WERI-Rb-1 (cell line): ENCODE results near the gene C21orf58.

Source experiments
- DNase-seq: peaks from one replicate; pipeline ENCODE4 v3.0.0-alpha.2; 2020
- H3K27ac ChIP-seq: fragments of 250-450 bp; sonication (Bioruptor Pico); 2 replicates; pipeline ENCODE4 v1.5.1; 2020; ENCODE audit warnings: mild to moderate bottlenecking, moderate library complexity
- H3K27me3 ChIP-seq: fragments of 250-450 bp; sonication (Bioruptor Pico); 2 replicates; pipeline ENCODE4 v1.5.1; 2021; ENCODE audit warnings: mild to moderate bottlenecking, low read depth, moderate library complexity; ENCODE audit not compliant: insufficient read depth, severe bottlenecking
- H3K36me3 ChIP-seq: fragments of 250-450 bp; sonication (Bioruptor Pico); 2 replicates; pipeline ENCODE4 v1.5.1; 2020; ENCODE audit warnings: mild to moderate bottlenecking, moderate library complexity
- H3K4me3 ChIP-seq: 2 replicates; pipeline ENCODE4 v1.5.1; 2011; ENCODE audit warnings: low read depth, mild to moderate bottlenecking, control low read depth, low read length
- H3K9me3 ChIP-seq: fragments of 250-450 bp; sonication (Bioruptor Pico); 2 replicates; pipeline ENCODE4 v1.5.1; 2021; ENCODE audit warnings: mild to moderate bottlenecking, moderate library complexity; ENCODE audit not compliant: severe bottlenecking
- CTCF ChIP-seq: IDR thresholded peaks from 2 replicates; pipeline ENCODE4 v1.5.1; 2011; ENCODE audit warnings: low read depth, mild to moderate bottlenecking, control low read depth, inconsistent platforms, low read length

The C21orf58 gene

GRCh38 chr21:46368533-46369285, 45.0 kb upstream of the C21orf58 start:
- no peak overlapping the region for H3K4me3 ChIP-seq
- H3K36me3 ChIP-seq, result peaks cover 73% of the 10 kb centered on the region
- H3K9me3 ChIP-seq, result no peaks in the 10 kb centered on the region
- TF ChIP-seq CTCF, result no peak
- no peak overlapping the region for H3K27ac ChIP-seq
- DNase-seq, result no peak
- no peaks in the 10 kb centered on the region for H3K27me3 ChIP-seq

- Histone ChIP-seq H3K4me3 (no peak overlapping the region), H3K27me3 (no peaks in the 10 kb centered on the region), H3K36me3 (peaks cover 79% of the 10 kb centered on the region), H3K9me3 (no peaks in the 10 kb centered on the region), H3K27ac (no peak overlapping the region)
- no peak for DNase-seq
- no peak for TF ChIP-seq CTCF
These were observed 43.3 kb upstream of the C21orf58 start for GRCh38 chr21:46366966-46367365.

- no peak for DNase-seq
- Histone ChIP-seq H3K36me3 (peaks cover 79% of the 10 kb centered on the region), H3K4me3 (no peak overlapping the region), H3K27ac (no peak overlapping the region), H3K9me3 (no peaks in the 10 kb centered on the region), H3K27me3 (no peaks in the 10 kb centered on the region)
- TF ChIP-seq CTCF, result no peak
These were observed 42.9 kb upstream of the C21orf58 start for GRCh38 chr21:46366561-46366960.

- no peak for DNase-seq
- H3K36me3 ChIP-seq, result peaks cover 79% of the 10 kb centered on the region
- TF ChIP-seq CTCF, result no peak
- no peak overlapping the region for H3K27ac ChIP-seq
- H3K27me3 ChIP-seq, result no peaks in the 10 kb centered on the region
- H3K4me3 ChIP-seq, result no peak overlapping the region
- no peaks in the 10 kb centered on the region for H3K9me3 ChIP-seq
These were observed 42.4 kb upstream of the C21orf58 start for GRCh38 chr21:46366091-46366490.

- DNase-seq, result no peak
- Histone ChIP-seq H3K4me3 (no peak overlapping the region), H3K27me3 (no peaks in the 10 kb centered on the region), H3K36me3 (peaks cover 84% of the 10 kb centered on the region), H3K27ac (no peak overlapping the region), H3K9me3 (no peaks in the 10 kb centered on the region)
- TF ChIP-seq CTCF, result no peak
These were observed 40.0 kb upstream of the C21orf58 start for GRCh38 chr21:46363698-46364097.

- DNase-seq, result no peak
- H3K9me3 ChIP-seq, result no peaks in the 10 kb centered on the region
- no peak overlapping the region for H3K4me3 ChIP-seq
- no peak overlapping the region for H3K27ac ChIP-seq
- H3K36me3 ChIP-seq, result peaks cover 85% of the 10 kb centered on the region
- no peaks in the 10 kb centered on the region for H3K27me3 ChIP-seq
- no peak for TF ChIP-seq CTCF
These were observed 39.3 kb upstream of the C21orf58 start for GRCh38 chr21:46362946-46363345.
